Testis (tissue), 2 donors: ENCODE results near the gene AMOT.

Experiments used
- CTCF ChIP-seq, 3 experiments: fragments of 450-650 bp in 2 of 3; fragments of 200-600 bp in 1 of 3; sonication (generic) in 1 of 3; IDR thresholded peaks; one replicate each; pipeline ENCODE4 v1.5.1; 2016 to 2019; ENCODE audit warnings: antibody characterized with exemption in 3 of 3, mild to moderate bottlenecking in 2 of 3, moderate library complexity in 1 of 3
- POLR2A ChIP-seq: fragments of 450-650 bp; IDR thresholded peaks from one replicate; pipeline ENCODE4 v1.6.1; 2017; ENCODE audit warnings: antibody characterized with exemption, mild to moderate bottlenecking, moderate library complexity

- TF ChIP-seq CTCF (IDR thresholded peaks at IDR 0.05) (no peak), POLR2A (no peak)
These were observed 28.0 kb upstream of the AMOT start for GRCh38 chrX:112868586-112868985.
